Loucy (cell line): Measurements from ENCODE around the gene FEZ2.

Experiments
- CTCF ChIP-seq: fragments of 200-600 bp; sonication (generic); conservative IDR thresholded peaks from 2 replicates; pipeline ENCODE4 v1.5.1; 2014; ENCODE audit warnings: mild to moderate bottlenecking, antibody characterized with exemption, low read length
- EZH2phosphoT487 ChIP-seq: fragments of 200-600 bp; IDR thresholded peaks from 2 replicates; pipeline ENCODE4 v1.6.1; 2018; ENCODE audit warnings: antibody characterized with exemption, mild to moderate bottlenecking, moderate library complexity, borderline replicate concordance

DNA sequence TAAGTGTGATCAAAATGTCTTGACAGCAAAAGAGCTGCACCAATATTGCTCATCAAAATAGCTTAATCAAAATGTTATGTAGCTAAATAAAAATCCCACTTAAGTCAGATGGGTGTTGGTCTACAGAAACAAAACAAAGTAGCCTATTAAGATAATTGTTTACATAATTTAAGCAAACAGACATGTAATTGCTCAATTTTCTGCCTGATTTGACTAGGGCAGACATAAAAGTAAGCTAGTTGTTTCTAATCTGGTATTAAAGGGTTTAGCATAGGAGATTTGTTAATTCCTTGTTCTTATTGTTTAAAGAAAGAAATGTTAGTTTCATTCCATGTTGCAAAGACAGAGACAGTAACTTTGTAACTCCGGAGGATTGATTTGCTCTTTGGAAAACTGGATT is 11.5 kb upstream of the FEZ2 start:
- no peak for TF ChIP-seq CTCF
- no peak for TF ChIP-seq EZH2phosphoT487
